ENCODE measurements around the gene FGF3.

The FGF3 gene

GRCh38 chr11:69843529-69843921 lies 24.3 kb upstream of the FGF3 start:
- no peak for DNase-seq (ENCODE audit: low read depth)

- DNase-seq (ENCODE audit: low read depth), result no peak
Measured at GRCh38 chr11:69842746-69843528, 23.7 kb upstream of the FGF3 start.

- no peak for DNase-seq (ENCODE audit: low read depth)
Measured at GRCh38 chr11:69841859-69842698, 22.9 kb upstream of the FGF3 start.

- no peak for DNase-seq (ENCODE audit: low read depth)
Measured at GRCh38 chr11:69841170-69841858, 22.1 kb upstream of the FGF3 start.

- DNase-seq (ENCODE audit: low read depth), result no peak
Measured at GRCh38 chr11:69840371-69841169, 21.4 kb upstream of the FGF3 start.

GRCh38 chr11:69839516-69839915 lies 20.3 kb upstream of the FGF3 start:
- no peak for DNase-seq (ENCODE audit: low read depth)

GRCh38 chr11:69837791-69838190 lies 18.6 kb upstream of the FGF3 start:
- no peak for DNase-seq (ENCODE audit: low read depth)

GRCh38 chr11:69836401-69836800 lies 17.2 kb upstream of the FGF3 start:
- DNase-seq (ENCODE audit: low read depth), result no peak

GRCh38 chr11:69834811-69835800 lies 15.9 kb upstream of the FGF3 start:
- DNase-seq (ENCODE audit: low read depth), result no peak

- no peak for DNase-seq (ENCODE audit: low read depth)
Measured at GRCh38 chr11:69834251-69834650, 15.0 kb upstream of the FGF3 start.

GRCh38 chr11:69832561-69833413 lies 13.6 kb upstream of the FGF3 start:
- no peak for DNase-seq (ENCODE audit: low read depth)

- DNase-seq (ENCODE audit: low read depth), result no peak
Measured at GRCh38 chr11:69831985-69832384, 12.8 kb upstream of the FGF3 start.

- DNase-seq (ENCODE audit: low read depth), result no peak
Measured at GRCh38 chr11:69830086-69830485, 10.9 kb upstream of the FGF3 start.

GRCh38 chr11:69828971-69829344 lies 9.7 kb upstream of the FGF3 start:
- no peak for DNase-seq (ENCODE audit: low read depth)

GRCh38 chr11:69828276-69828970 lies 9.2 kb upstream of the FGF3 start:
- DNase-seq (ENCODE audit: low read depth), result no peak

- no peak for DNase-seq (ENCODE audit: low read depth)
Measured at GRCh38 chr11:69826773-69827172, 7.6 kb upstream of the FGF3 start.

- DNase-seq (ENCODE audit: low read depth), result no peak
Measured at GRCh38 chr11:69825941-69826340, 6.7 kb upstream of the FGF3 start.

GRCh38 chr11:69825037-69825834 lies 6.0 kb upstream of the FGF3 start:
- DNase-seq (ENCODE audit: low read depth), result no peak
